Activated T-helper 2 cell treated with anti-CD3 and anti-CD28 coated beads, Interferon-gamma antibody, Interleukin-2, Interleukin-4, amounts not matched to agents 10 μg/mL and 5 μg/mL and 100 μg/mL, durations not matched to agents 14 hours and 24 hours and 36 hours (primary cell): Measurements from ENCODE around the gene PKD1. TPM values are rescaled to one million over a fixed set of nuclear protein-coding genes. Genes with fewer than 3 reads are reported as not detected.

Experiments
- DNase-seq: peaks from one replicate; pipeline ENCODE4 v3.0.0; 2021; ENCODE audit warnings: low spot score
- H3K27ac Mint-ChIP-seq: one replicate; pipeline ENCODE4 v1.8.0; 2021; ENCODE audit warnings: mixed read lengths
- H3K27me3 Mint-ChIP-seq: one replicate; pipeline ENCODE4 v1.8.0; 2021; ENCODE audit warnings: low read depth, mixed read lengths
- H3K36me3 Mint-ChIP-seq: one replicate; pipeline ENCODE4 v1.8.0; 2021; ENCODE audit warnings: low read depth, mixed read lengths
- H3K4me1 Mint-ChIP-seq: one replicate; pipeline ENCODE4 v1.8.0; 2021; ENCODE audit warnings: low read depth, mixed read lengths
- H3K4me3 Mint-ChIP-seq: one replicate; pipeline ENCODE4 v1.8.0; 2021; ENCODE audit warnings: low read depth, mild to moderate bottlenecking, moderate library complexity, mixed read lengths
- H3K9me3 Mint-ChIP-seq: one replicate; pipeline ENCODE4 v1.8.0; 2021; ENCODE audit warnings: mixed read lengths
- intact Hi-C: fragments of 100-400 bp; cut with micrococcal nuclease; formaldehyde crosslinking; loops from one replicate; pipeline ENCODE4 v1.15.1; 2023
- total RNA-seq: library from RNA; stranded (reverse); gene quantifications from 2 replicates; pipeline ENCODE4 v1.2.3, GENCODE V29; 2022

The PKD1 gene
- total RNA-seq, 1 donor from 2014 or later = 94.4 TPM

- Mint-ChIP-seq H3K9me3 (no peaks in the 10 kb centered on the region), H3K4me1 (no peaks in the 10 kb centered on the region), H3K4me3 (no peak overlapping the region), H3K27ac (no peak overlapping the region), H3K36me3 (peaks cover 8% of the 10 kb centered on the region), H3K27me3 (no peaks in the 10 kb centered on the region)
- intact Hi-C loops = no loop called here
- DNase-seq = no peak
Measured at GRCh38 chr16:2079991-2080390, 55.7 kb downstream of the PKD1 start.

- intact Hi-C loops = no loop called here
- H3K36me3 Mint-ChIP-seq = peaks cover 14% of the 10 kb centered on the region
- no peaks in the 10 kb centered on the region for H3K4me1 Mint-ChIP-seq
- H3K4me3 Mint-ChIP-seq = no peak overlapping the region
- no peaks in the 10 kb centered on the region for H3K27me3 Mint-ChIP-seq
- DNase-seq = no peak
- no peaks in the 10 kb centered on the region for H3K9me3 Mint-ChIP-seq
- H3K27ac Mint-ChIP-seq = no peak overlapping the region
Measured at GRCh38 chr16:2079311-2079800, 56.3 kb downstream of the PKD1 start.

- Mint-ChIP-seq H3K4me3 (no peak overlapping the region), H3K36me3 (peaks cover 14% of the 10 kb centered on the region), H3K4me1 (no peaks in the 10 kb centered on the region), H3K9me3 (no peaks in the 10 kb centered on the region), H3K27ac (no peak overlapping the region), H3K27me3 (no peaks in the 10 kb centered on the region)
- no peak for DNase-seq
- intact Hi-C loops = no loop called here
Measured at GRCh38 chr16:2078691-2079090, 57.0 kb downstream of the PKD1 start.

- intact Hi-C loops = no loop called here
- no peak overlapping the region for H3K27ac Mint-ChIP-seq
- DNase-seq = no peak
- H3K4me3 Mint-ChIP-seq = no peak overlapping the region
- H3K9me3 Mint-ChIP-seq = no peaks in the 10 kb centered on the region
- H3K36me3 Mint-ChIP-seq = peaks cover 14% of the 10 kb centered on the region
- no peaks in the 10 kb centered on the region for H3K4me1 Mint-ChIP-seq
- H3K27me3 Mint-ChIP-seq = no peaks in the 10 kb centered on the region
Measured at GRCh38 chr16:2078096-2078495, 57.6 kb downstream of the PKD1 start.

- Mint-ChIP-seq H3K4me3 (no peak overlapping the region), H3K36me3 (peaks cover 14% of the 10 kb centered on the region), H3K27ac (no peak overlapping the region), H3K27me3 (no peaks in the 10 kb centered on the region), H3K9me3 (no peaks in the 10 kb centered on the region), H3K4me1 (no peaks in the 10 kb centered on the region)
- no peak for DNase-seq
- intact Hi-C loops = no loop called here
Measured at GRCh38 chr16:2077696-2078095, 58.0 kb downstream of the PKD1 start.

GRCh38 chr16:2077016-2077415, 58.7 kb downstream of the PKD1 start:
- peaks cover 11% of the 10 kb centered on the region for H3K36me3 Mint-ChIP-seq
- H3K27me3 Mint-ChIP-seq = no peaks in the 10 kb centered on the region
- no peak overlapping the region for H3K27ac Mint-ChIP-seq
- no peaks in the 10 kb centered on the region for H3K4me1 Mint-ChIP-seq
- no peak overlapping the region for H3K4me3 Mint-ChIP-seq
- intact Hi-C loops = no loop called here
- no peak for DNase-seq
- H3K9me3 Mint-ChIP-seq = no peaks in the 10 kb centered on the region

GRCh38 chr16:2076072-2076865, 59.4 kb downstream of the PKD1 start:
- Mint-ChIP-seq H3K27ac (no peak overlapping the region), H3K4me3 (no peak overlapping the region)
- intact Hi-C loops = no loop called here

GRCh38 chr16:2075631-2076030, 60.1 kb downstream of the PKD1 start:
- Mint-ChIP-seq H3K4me3 (no peak overlapping the region), H3K36me3 (peaks cover 11% of the 10 kb centered on the region), H3K27ac (no peak overlapping the region), H3K4me1 (no peaks in the 10 kb centered on the region), H3K27me3 (no peaks in the 10 kb centered on the region), H3K9me3 (no peaks in the 10 kb centered on the region)
- no peak for DNase-seq
- intact Hi-C loops = no loop called here

More at GRCh38 chr16:2076072-2076865, 59.4 kb downstream of the PKD1 start:
- no peak for DNase-seq
- peaks cover 11% of the 10 kb centered on the region for H3K36me3 Mint-ChIP-seq
- H3K4me1 Mint-ChIP-seq = no peaks in the 10 kb centered on the region
- no peaks in the 10 kb centered on the region for H3K9me3 Mint-ChIP-seq
- no peaks in the 10 kb centered on the region for H3K27me3 Mint-ChIP-seq

GRCh38 chr16:2074071-2074470, 61.6 kb downstream of the PKD1 start:
- no peak overlapping the region for H3K4me3 Mint-ChIP-seq
- no peaks in the 10 kb centered on the region for H3K9me3 Mint-ChIP-seq
- intact Hi-C loops = no loop called here
- DNase-seq = no peak
- H3K27ac Mint-ChIP-seq = no peak overlapping the region
- H3K36me3 Mint-ChIP-seq = peaks cover 16% of the 10 kb centered on the region
- no peaks in the 10 kb centered on the region for H3K27me3 Mint-ChIP-seq
- H3K4me1 Mint-ChIP-seq = no peaks in the 10 kb centered on the region

- intact Hi-C loops = no loop called here
- H3K4me3 Mint-ChIP-seq = no peak overlapping the region
- no peaks in the 10 kb centered on the region for H3K9me3 Mint-ChIP-seq
- no peaks in the 10 kb centered on the region for H3K4me1 Mint-ChIP-seq
- no peak overlapping the region for H3K27ac Mint-ChIP-seq
- H3K36me3 Mint-ChIP-seq = peaks cover 19% of the 10 kb centered on the region
- no peaks in the 10 kb centered on the region for H3K27me3 Mint-ChIP-seq
- no peak for DNase-seq
Measured at GRCh38 chr16:2072926-2073325, 62.8 kb downstream of the PKD1 start.

- no peaks in the 10 kb centered on the region for H3K27me3 Mint-ChIP-seq
- no peaks in the 10 kb centered on the region for H3K4me1 Mint-ChIP-seq
- H3K27ac Mint-ChIP-seq = no peak overlapping the region
- intact Hi-C loops = no loop called here
- no peak overlapping the region for H3K4me3 Mint-ChIP-seq
- H3K9me3 Mint-ChIP-seq = no peaks in the 10 kb centered on the region
- no peak for DNase-seq
- peaks cover 19% of the 10 kb centered on the region for H3K36me3 Mint-ChIP-seq
Measured at GRCh38 chr16:2071454-2072202, 64.1 kb downstream of the PKD1 start.

- intact Hi-C loops = no loop called here
- no peaks in the 10 kb centered on the region for H3K4me1 Mint-ChIP-seq
- H3K27me3 Mint-ChIP-seq = no peaks in the 10 kb centered on the region
- no peak overlapping the region for H3K27ac Mint-ChIP-seq
- H3K4me3 Mint-ChIP-seq = no peak overlapping the region
- peaks cover 23% of the 10 kb centered on the region for H3K36me3 Mint-ChIP-seq
- no peaks in the 10 kb centered on the region for H3K9me3 Mint-ChIP-seq
- no peak for DNase-seq
Measured at GRCh38 chr16:2070576-2071453, 64.9 kb downstream of the PKD1 start.
